Measurements from ENCODE around the gene HYKK. TPM values are rescaled to one million over a fixed set of nuclear protein-coding genes. Genes with fewer than 3 reads are reported as not detected.

The HYKK gene
- polyA plus RNA-seq, 2 of the 4 experiments (the other 2 are of a cell fraction), result 5.5 to 12.9 TPM

- Histone ChIP-seq H3K27ac (no peak overlapping the region), H3K9me3 (no peaks in the 10 kb centered on the region), H3K4me1 (peaks cover 6% of the 10 kb centered on the region), H3K4me2 (no peak overlapping the region), H3K4me3 (no peak overlapping the region)
- ChIA-PET POLR2A (no interaction called here), CTCF (interaction anchor here (0.6 to 1.0 kb wide), 4 partner anchors 14 to 501 kb away, joined by 3 to 6 read pairs (median 3); no protein-coding TSS in a partner anchor)
- 84% methylated on average over 5 of the region's 5 CpGs for WGBS (ENCODE audit: missing lambda C conversion rate)
- no peak for TF ChIP-seq TP53 (CRISPR knock-in tag; IDR thresholded peaks at IDR 0.05)
- TF ChIP-seq TFCP2L1 (CRISPR knock-in tag; IDR thresholded peaks at IDR 0.05), result no peak
- no peak for TF ChIP-seq ZSCAN20 (CRISPR knock-in tag; IDR thresholded peaks at IDR 0.05)
- no peak for TF ChIP-seq HEYL (CRISPR knock-in tag; IDR thresholded peaks at IDR 0.05)
- no peak for TF ChIP-seq PBX3 (IDR thresholded peaks at IDR 0.05)
- no peak for TF ChIP-seq NPAS2 (CRISPR knock-in tag; IDR thresholded peaks at IDR 0.05; ENCODE audit: borderline replicate concordance)
- TF ChIP-seq ELK1 (IDR thresholded peaks at IDR 0.05; ENCODE audit: low read depth, low read length), result no peak
- TF ChIP-seq MAFK (IDR thresholded peaks at IDR 0.05; ENCODE audit: partially characterized antibody), result no peak
- TF ChIP-seq REST (IDR thresholded peaks at IDR 0.05), result no peak
- TF ChIP-seq NR3C1 (IDR thresholded peaks at IDR 0.05), result no peak
- TF ChIP-seq EP300 (IDR thresholded peaks at IDR 0.05), result no peak
- TF ChIP-seq RARB (CRISPR knock-in tag; IDR thresholded peaks at IDR 0.05), result no peak
- TF ChIP-seq RNF2 (IDR thresholded peaks at IDR 0.05; ENCODE audit: borderline replicate concordance, low read depth), result no peak
- TF ChIP-seq ZC3H11A (IDR thresholded peaks at IDR 0.05), result no peak
- TF ChIP-seq HOXA7 (CRISPR knock-in tag; IDR thresholded peaks at IDR 0.05), result no peak
- TF ChIP-seq, protein P1, sequence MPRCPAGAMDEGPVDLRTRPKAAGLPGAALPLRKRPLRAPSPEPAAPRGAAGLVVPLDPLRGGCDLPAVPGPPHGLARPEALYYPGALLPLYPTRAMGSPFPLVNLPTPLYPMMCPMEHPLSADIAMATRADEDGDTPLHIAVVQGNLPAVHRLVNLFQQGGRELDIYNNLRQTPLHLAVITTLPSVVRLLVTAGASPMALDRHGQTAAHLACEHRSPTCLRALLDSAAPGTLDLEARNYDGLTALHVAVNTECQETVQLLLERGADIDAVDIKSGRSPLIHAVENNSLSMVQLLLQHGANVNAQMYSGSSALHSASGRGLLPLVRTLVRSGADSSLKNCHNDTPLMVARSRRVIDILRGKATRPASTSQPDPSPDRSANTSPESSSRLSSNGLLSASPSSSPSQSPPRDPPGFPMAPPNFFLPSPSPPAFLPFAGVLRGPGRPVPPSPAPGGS (IDR thresholded peaks at IDR 0.05), result no peak
- TF ChIP-seq HDAC2 (IDR thresholded peaks at IDR 0.05), result no peak
- FAIRE-seq (no peak), DNase-seq (ENCODE audit: low read depth in 1 of 2, low spot score in 1 of 2) (no peak), ATAC-seq (no peak)
Measured at GRCh38 chr15:78561490-78561889, 54.1 kb downstream of the HYKK start.

DNA sequence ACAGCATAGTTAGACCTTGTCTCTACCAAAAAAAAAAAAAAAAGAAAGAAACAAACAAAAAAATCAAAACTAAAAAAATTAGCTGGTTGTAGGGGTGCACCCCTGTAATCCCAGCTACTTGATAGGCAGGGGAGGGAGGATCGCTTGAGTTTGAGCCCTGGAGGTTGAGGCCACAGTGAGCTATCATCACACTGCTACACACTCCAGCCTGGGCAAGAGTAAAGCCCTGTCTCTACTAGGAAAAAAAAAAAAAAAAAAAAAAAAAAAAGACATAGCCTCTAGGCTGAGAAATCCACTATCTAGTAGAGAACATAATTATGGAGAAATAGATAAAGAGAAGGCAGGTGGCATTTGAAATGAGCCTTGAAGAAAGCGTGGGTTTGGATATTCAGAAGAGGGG, 55.7 kb downstream of the HYKK start:
- FAIRE-seq (no peak), ATAC-seq (no peak), DNase-seq (ENCODE audit: low read depth in 1 of 2, low spot score in 1 of 2) (no peak)
- no peak overlapping the region for H3K27ac ChIP-seq
- H3K4me3 ChIP-seq, result no peak overlapping the region
- no peaks in the 10 kb centered on the region for H3K9me3 ChIP-seq
- POLR2A ChIA-PET, result interaction anchor here (0.7 kb wide), 1 partner anchor 17 kb away, joined by 4 read pairs; no protein-coding TSS in a partner anchor
- H3K4me2 ChIP-seq, result no peak overlapping the region
- H3K4me1 ChIP-seq, result peaks cover 10% of the 10 kb centered on the region
- CTCF ChIA-PET, result interaction anchor here (0.7 to 1.1 kb wide), 2 partner anchors 17 to 23 kb away, joined by 3 to 4 read pairs; partner anchors contain the start of gene PSMA4
- 80% methylated on average over 2 of the region's 2 CpGs for WGBS (ENCODE audit: missing lambda C conversion rate)
- TF ChIP-seq HEYL (CRISPR knock-in tag; IDR thresholded peaks at IDR 0.05), result no peak
- no peak for TF ChIP-seq ZC3H11A (IDR thresholded peaks at IDR 0.05)
- TF ChIP-seq HES2 (IDR thresholded peaks at IDR 0.05), result no peak
- no peak for TF ChIP-seq GATA3 (IDR thresholded peaks at IDR 0.05; ENCODE audit: borderline replicate concordance)
- TF ChIP-seq CEBPB (IDR thresholded peaks at IDR 0.05), result no peak
- no peak for TF ChIP-seq FOXS1 (CRISPR knock-in tag; IDR thresholded peaks at IDR 0.05)
- TF ChIP-seq RCOR1 (IDR thresholded peaks at IDR 0.05; ENCODE audit: low read depth, low read length), result no peak
- TF ChIP-seq HDAC2 (IDR thresholded peaks at IDR 0.05), result no peak
- no peak for TF ChIP-seq CBX2 (IDR thresholded peaks at IDR 0.05; ENCODE audit: borderline replicate concordance, low read depth)
- TF ChIP-seq REST (IDR thresholded peaks at IDR 0.05), result no peak
- no peak for TF ChIP-seq SREBF2 (IDR thresholded peaks at IDR 0.05)
- TF ChIP-seq JUNB (IDR thresholded peaks at IDR 0.05), result no peak
- no peak for TF ChIP-seq EHF (CRISPR knock-in tag; IDR thresholded peaks at IDR 0.05)
